ENCODE data around the gene ACKR3.

- TF ChIP-seq, protein P1, sequence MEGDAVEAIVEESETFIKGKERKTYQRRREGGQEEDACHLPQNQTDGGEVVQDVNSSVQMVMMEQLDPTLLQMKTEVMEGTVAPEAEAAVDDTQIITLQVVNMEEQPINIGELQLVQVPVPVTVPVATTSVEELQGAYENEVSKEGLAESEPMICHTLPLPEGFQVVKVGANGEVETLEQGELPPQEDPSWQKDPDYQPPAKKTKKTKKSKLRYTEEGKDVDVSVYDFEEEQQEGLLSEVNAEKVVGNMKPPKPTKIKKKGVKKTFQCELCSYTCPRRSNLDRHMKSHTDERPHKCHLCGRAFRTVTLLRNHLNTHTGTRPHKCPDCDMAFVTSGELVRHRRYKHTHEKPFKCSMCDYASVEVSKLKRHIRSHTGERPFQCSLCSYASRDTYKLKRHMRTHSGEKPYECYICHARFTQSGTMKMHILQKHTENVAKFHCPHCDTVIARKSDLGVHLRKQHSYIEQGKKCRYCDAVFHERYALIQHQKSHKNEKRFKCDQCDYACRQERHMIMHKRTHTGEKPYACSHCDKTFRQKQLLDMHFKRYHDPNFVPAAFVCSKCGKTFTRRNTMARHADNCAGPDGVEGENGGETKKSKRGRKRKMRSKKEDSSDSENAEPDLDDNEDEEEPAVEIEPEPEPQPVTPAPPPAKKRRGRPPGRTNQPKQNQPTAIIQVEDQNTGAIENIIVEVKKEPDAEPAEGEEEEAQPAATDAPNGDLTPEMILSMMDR (conservative IDR thresholded peaks at IDR 0.05; ENCODE audit: low read length), result peak; percentile 37
- no peak for TF ChIP-seq EZH2phosphoT487 (IDR thresholded peaks at IDR 0.05; ENCODE audit: borderline replicate concordance, low read depth, low read length)
Measured at GRCh38 chr2:236623816-236624215, 54.2 kb downstream of the ACKR3 start.
